H9 (cell line): Measurements from ENCODE around the gene EHBP1L1. TPM values are rescaled to one million over a fixed set of nuclear protein-coding genes. Genes with fewer than 3 reads are reported as not detected.

Experiments
- DNase-seq: peaks from one replicate; pipeline ENCODE4 v3.0.0-alpha.2; 2017
- H2AFZ ChIP-seq: one replicate; pipeline ENCODE4 v1.6.1; 2013; ENCODE audit warnings: mild to moderate bottlenecking, low read length, control low read depth, moderate library complexity
- H2AK5ac ChIP-seq: 2 replicates; pipeline ENCODE4 v1.6.1; 2013; ENCODE audit warnings: low read length, control low read depth, mixed read lengths; ENCODE audit not compliant: insufficient read length
- H2BK120ac ChIP-seq: one replicate; pipeline ENCODE4 v1.6.1; 2013; ENCODE audit warnings: low read depth, mild to moderate bottlenecking, low read length, control low read depth, inconsistent platforms; ENCODE audit not compliant: poor library complexity, severe bottlenecking
- H2BK12ac ChIP-seq: 2 replicates; pipeline ENCODE4 v1.6.1; 2013; ENCODE audit warnings: low read length, control low read depth, mixed read lengths, low read depth; ENCODE audit not compliant: insufficient read length
- H2BK15ac ChIP-seq: 2 replicates; pipeline ENCODE4 v1.6.1; 2013; ENCODE audit warnings: low read depth, low read length, control low read depth
- H2BK20ac ChIP-seq: one replicate; pipeline ENCODE4 v1.6.1; 2013; ENCODE audit warnings: low read depth, mild to moderate bottlenecking, low read length, control low read depth, inconsistent platforms; ENCODE audit not compliant: poor library complexity, severe bottlenecking
- H2BK5ac ChIP-seq: 2 replicates; pipeline ENCODE4 v1.6.1; 2013; ENCODE audit warnings: low read length, control low read depth, mixed read lengths; ENCODE audit not compliant: insufficient read length
- H3K14ac ChIP-seq: 2 replicates; pipeline ENCODE4 v1.6.1; 2013; ENCODE audit warnings: low read length, control low read depth; ENCODE audit not compliant: insufficient read depth
- H3K18ac ChIP-seq: 2 replicates; pipeline ENCODE4 v1.6.1; 2013; ENCODE audit warnings: low read depth, mild to moderate bottlenecking, mixed read lengths, low read length, control low read depth; ENCODE audit not compliant: insufficient read length
- H3K23ac ChIP-seq: 2 replicates; pipeline ENCODE4 v1.6.1; 2013; ENCODE audit warnings: low read length, control low read depth, mixed read lengths, low read depth; ENCODE audit not compliant: insufficient read length
- H3K23me2 ChIP-seq: 2 replicates; pipeline ENCODE4 v1.6.1; 2013; ENCODE audit warnings: low read depth, mild to moderate bottlenecking, mixed read lengths, low read length, control low read depth; ENCODE audit not compliant: insufficient read length, poor library complexity, severe bottlenecking
- H3K27ac ChIP-seq: 2 replicates; pipeline ENCODE4 v1.5.1; 2013; ENCODE audit warnings: low read length, control low read depth, mixed read lengths, low read depth; ENCODE audit not compliant: insufficient read length
- H3K27me3 ChIP-seq: 2 replicates; pipeline ENCODE4 v1.6.1; 2013; ENCODE audit warnings: low read length, control low read depth, inconsistent platforms; ENCODE audit not compliant: insufficient read depth
- H3K4ac ChIP-seq: 2 replicates; pipeline ENCODE4 v1.6.1; 2013; ENCODE audit warnings: low read depth, mild to moderate bottlenecking, control low read depth, inconsistent platforms, low read length, moderate library complexity
- H3K4me1 ChIP-seq: 2 replicates; pipeline ENCODE4 v1.6.1; 2013; ENCODE audit warnings: low read length, control low read depth, inconsistent platforms; ENCODE audit not compliant: insufficient read depth
- H3K4me2 ChIP-seq: 2 replicates; pipeline ENCODE4 v1.6.1; 2013; ENCODE audit warnings: low read length, control low read depth, mixed read lengths; ENCODE audit not compliant: insufficient read length, insufficient read depth
- H3K56ac ChIP-seq: 2 replicates; pipeline ENCODE4 v1.6.1; 2013; ENCODE audit warnings: low read depth, mild to moderate bottlenecking, mixed read lengths, low read length, control low read depth; ENCODE audit not compliant: insufficient read length
- H3K79me1 ChIP-seq: 2 replicates; pipeline ENCODE4 v1.6.1; 2013; ENCODE audit warnings: low read depth, mild to moderate bottlenecking, moderate library complexity, low read length, control low read depth, inconsistent platforms; ENCODE audit not compliant: insufficient read depth, poor library complexity, severe bottlenecking
- H3K79me2 ChIP-seq: 2 replicates; pipeline ENCODE4 v1.6.1; 2013; ENCODE audit warnings: low read length, control low read depth, inconsistent platforms; ENCODE audit not compliant: insufficient read depth
- H3K9ac ChIP-seq: 2 replicates; pipeline ENCODE4 v1.6.1; 2013; ENCODE audit warnings: low read length, control low read depth, mixed read lengths; ENCODE audit not compliant: insufficient read length; ENCODE audit errors: extremely low read depth
- H3K9me3 ChIP-seq: one replicate; pipeline ENCODE4 v1.6.1; 2013; ENCODE audit warnings: low read depth, low read length, inconsistent platforms; ENCODE audit not compliant: control insufficient read depth
- H3T11ph ChIP-seq: one replicate; pipeline ENCODE4 v1.6.1; 2013; ENCODE audit warnings: mild to moderate bottlenecking, low read length, control low read depth, inconsistent platforms
- H4K20me1 ChIP-seq: one replicate; pipeline ENCODE4 v1.6.1; 2013; ENCODE audit not compliant: control insufficient read depth, insufficient read length, insufficient read depth
- H4K5ac ChIP-seq: 2 replicates; pipeline ENCODE4 v1.6.1; 2013; ENCODE audit warnings: low read depth, mild to moderate bottlenecking, mixed read lengths, low read length, control low read depth; ENCODE audit not compliant: insufficient read length
- H4K8ac ChIP-seq: replicated peaks from 2 replicates; pipeline ENCODE4 v1.6.1; 2013; ENCODE audit warnings: low read length, control low read depth, mixed read lengths, low read depth; ENCODE audit not compliant: insufficient read length
- H4K91ac ChIP-seq: 2 replicates; pipeline ENCODE4 v1.6.1; 2013; ENCODE audit warnings: low read depth, mild to moderate bottlenecking, moderate library complexity, mixed read lengths, low read length, control low read depth; ENCODE audit not compliant: insufficient read length
- H3K27ac Mint-ChIP-seq, 3 experiments: 2 replicates in 2 of 3; 3 replicates in 1 of 3; pipeline ENCODE4 v1.8.0; 2020 to 2021; ENCODE audit warnings: mixed read lengths in 3 of 3, mild to moderate bottlenecking in 1 of 3, moderate library complexity in 1 of 3
- H3K27me3 Mint-ChIP-seq: 2 replicates; pipeline ENCODE4 v1.8.0; 2021; ENCODE audit warnings: low read depth, mild to moderate bottlenecking, moderate library complexity, mixed read lengths
- H3K36me3 Mint-ChIP-seq, 3 experiments: 2 replicates in 2 of 3; 3 replicates in 1 of 3; pipeline ENCODE4 v1.8.0; 2020 to 2021; ENCODE audit warnings: low read depth in 3 of 3, mixed read lengths in 3 of 3; ENCODE audit not compliant: insufficient read depth in 1 of 3
- H3K4me1 Mint-ChIP-seq, 2 experiments: 2 replicates each; pipeline ENCODE4 v1.8.0; 2020; ENCODE audit warnings: mixed read lengths in 2 of 2
- H3K4me3 Mint-ChIP-seq, 2 experiments: 2 replicates in 1 of 2; 3 replicates in 1 of 2; pipeline ENCODE4 v1.8.0; 2020 to 2021; ENCODE audit warnings: mild to moderate bottlenecking in 2 of 2, mixed read lengths in 2 of 2, moderate library complexity in 1 of 2
- H3K9me3 Mint-ChIP-seq, 2 experiments: 2 replicates in 1 of 2; 3 replicates in 1 of 2; pipeline ENCODE4 v1.8.0; 2020; ENCODE audit warnings: mild to moderate bottlenecking in 2 of 2, mixed read lengths in 2 of 2, moderate library complexity in 1 of 2
- CTCF ChIP-seq: fragments of 200-600 bp; sonication (generic); conservative IDR thresholded peaks from 3 replicates; pipeline ENCODE4 v1.8.0; 2021; ENCODE audit warnings: antibody characterized with exemption, mild to moderate bottlenecking
- WGBS: extraction: QIAGEN DNeasy Blood & Tissue Kit; methylation state at CpG from one replicate; pipeline ENCODE4 v1.1.7; 2013; ENCODE audit warnings: missing lambda C conversion rate, low lambda C conversion rate, mixed read lengths; ENCODE audit not compliant: insufficient read length; ENCODE audit errors: extremely low coverage; 5-methylcytosine and 5-hydroxymethylcytosine counted together
- total RNA-seq: library from RNA; stranded (reverse); gene quantifications from 2 replicates; pipeline ENCODE4 v1.2.1, GENCODE V29; 2021

Gene EHBP1L1
- total RNA-seq, 1 experiment from 2014 or later = 13.8 TPM

GRCh38 chr11:65589444-65590239 is 13.8 kb downstream of the EHBP1L1 start:
- Histone ChIP-seq H2BK5ac (no peak overlapping the region), H3K4me1 (no peaks in the 10 kb centered on the region; the same call in 1 of the 2 replicates), H4K91ac (no peak overlapping the region), H2BK12ac (no peak overlapping the region), H3K56ac (no peak overlapping the region), H4K5ac (no peak overlapping the region), H3K27ac (no peak overlapping the region), H3K18ac (no peak overlapping the region), H3K14ac (no peak overlapping the region), H3K4ac (no peak overlapping the region), H3K79me1 (no peaks in the 10 kb centered on the region), H4K8ac (no peak overlapping the region), H2BK15ac (no peak overlapping the region), H4K20me1 (no peaks in the 10 kb centered on the region), H3K27me3 (no peaks in the 10 kb centered on the region; the same call in 1 of the 2 replicates), H3K79me2 (no peaks in the 10 kb centered on the region), H2BK120ac (no peak overlapping the region), H3K4me2 (no peak overlapping the region), H2AFZ (no peak overlapping the region), H3K23me2 (no peaks in the 10 kb centered on the region), H2BK20ac (no peak overlapping the region), H3T11ph (no peak overlapping the region), H3K9ac (no peak overlapping the region), H3K9me3 (no peaks in the 10 kb centered on the region), H3K23ac (no peak overlapping the region), H2AK5ac (no peak overlapping the region)
- no peak for TF ChIP-seq CTCF
- Mint-ChIP-seq H3K4me3 (no peak overlapping the region; a peak in 1 of 5 replicates), H3K9me3 (no peaks in the 10 kb centered on the region), H3K36me3 (peaks cover 0 to 4% (median 3%) of the 10 kb centered on the region in 3 experiments; a peak in 3 of 7 replicates), H3K27me3 (peaks cover 33% of the 10 kb centered on the region), H3K27ac (no peak overlapping the region), H3K4me1 (peaks cover 8 to 40% of the 10 kb centered on the region in 2 experiments)
- WGBS = no CpG with 5 or more reads among the region's 9 CpGs
- DNase-seq = no peak
